Neural cell (in vitro differentiated cells): ENCODE data around the gene OBSL1. TPM values are rescaled to one million over a fixed set of nuclear protein-coding genes. Genes with fewer than 3 reads are reported as not detected.

Experiments used
- H2AFZ ChIP-seq: fragments of 200-600, 300-800 bp; sonication (generic), shearing (Covaris generic); 2 replicates; pipeline ENCODE4 v1.6.0; 2014; ENCODE audit warnings: low read depth, mild to moderate bottlenecking, antibody characterized with exemption, low read length, moderate library complexity
- H3F3A ChIP-seq: fragments of 200-600 bp; shearing (Covaris generic); 2 replicates; pipeline ENCODE4 v1.6.1; 2016; ENCODE audit warnings: mild to moderate bottlenecking, moderate library complexity, mixed read lengths, antibody characterized with exemption, low read length; ENCODE audit not compliant: insufficient read depth, poor library complexity, severe bottlenecking
- H3K27ac ChIP-seq: fragments of 200-600, 300-800 bp; sonication (generic), shearing (Covaris generic); 2 replicates; pipeline ENCODE4 v1.5.1; 2014; ENCODE audit warnings: mild to moderate bottlenecking, low read length, moderate library complexity
- H3K27me3 ChIP-seq: fragments of 300-800, 200-600 bp; sonication (generic), shearing (Covaris generic); 2 replicates; pipeline ENCODE4 v1.6.0; 2014; ENCODE audit warnings: mild to moderate bottlenecking, low read depth, low read length, moderate library complexity; ENCODE audit not compliant: insufficient read depth
- H3K36me3 ChIP-seq: fragments of 300-800, 200-600 bp; sonication (generic), shearing (Covaris generic); 2 replicates; pipeline ENCODE4 v1.5.1; 2014; ENCODE audit warnings: mild to moderate bottlenecking, antibody characterized with exemption, low read length, moderate library complexity; ENCODE audit not compliant: insufficient read depth
- H3K4me2 ChIP-seq: fragments of 300-800, 200-600 bp; sonication (generic), shearing (Covaris generic); 2 replicates; pipeline ENCODE4 v1.6.0; 2014; ENCODE audit warnings: mild to moderate bottlenecking, low read length
- H3K4me3 ChIP-seq: fragments of 300-800, 200-600 bp; sonication (generic), shearing (Covaris generic); 2 replicates; pipeline ENCODE4 v1.5.1; 2014; ENCODE audit warnings: mild to moderate bottlenecking, low read length, moderate library complexity
- H3K79me2 ChIP-seq: fragments of 200-600 bp; shearing (Covaris generic); replicated peaks from 2 replicates; pipeline ENCODE4 v1.6.0; 2014; ENCODE audit warnings: mild to moderate bottlenecking, low read length, moderate library complexity; ENCODE audit not compliant: insufficient read depth
- H3K9ac ChIP-seq: fragments of 300-800, 200-600 bp; sonication (generic), shearing (Covaris generic); 2 replicates; pipeline ENCODE4 v1.6.1; 2016; ENCODE audit warnings: mild to moderate bottlenecking, low read length, mixed read lengths
- H3K9me2 ChIP-seq: fragments of 200-600 bp; shearing (Covaris generic); 2 replicates; pipeline ENCODE4 v1.6.1; 2016; ENCODE audit warnings: mild to moderate bottlenecking, low read length, mixed read lengths; ENCODE audit not compliant: insufficient read depth
- H3K9me3 ChIP-seq: fragments of 200-600, 300-800 bp; sonication (generic), shearing (Covaris generic); 2 replicates; pipeline ENCODE4 v1.6.1; 2016; ENCODE audit warnings: mild to moderate bottlenecking, mixed run types, low read length, moderate library complexity, mixed read lengths
- H4K20me1 ChIP-seq: fragments of 200-600 bp; shearing (Covaris generic); 2 replicates; pipeline ENCODE4 v1.6.1; 2016; ENCODE audit warnings: mild to moderate bottlenecking, mixed run types; ENCODE audit not compliant: insufficient read depth
- CTCF ChIP-seq: fragments of 450-650 bp; IDR thresholded peaks from 2 replicates; pipeline ENCODE4 v1.5.1; 2014; ENCODE audit warnings: antibody characterized with exemption, mild to moderate bottlenecking, moderate library complexity; ENCODE audit not compliant: poor library complexity, severe bottlenecking
- MXI1 ChIP-seq: fragments of 450-650 bp; conservative IDR thresholded peaks from 2 replicates; pipeline ENCODE4 v1.6.1; 2014; ENCODE audit warnings: antibody characterized with exemption, mild to moderate bottlenecking; ENCODE audit not compliant: poor library complexity, severe bottlenecking
- POLR2AphosphoS5 ChIP-seq: IDR thresholded peaks from 2 replicates; pipeline ENCODE4 v1.6.1; 2012
- RAD21 ChIP-seq: fragments of 450-650 bp; conservative IDR thresholded peaks from 2 replicates; pipeline ENCODE4 v1.6.1; 2014; ENCODE audit warnings: antibody characterized with exemption, mild to moderate bottlenecking, moderate library complexity
- REST ChIP-seq: IDR thresholded peaks from 2 replicates; pipeline ENCODE4 v1.6.1; 2012; ENCODE audit warnings: borderline replicate concordance
- SMC3 ChIP-seq: fragments of 450-650 bp; conservative IDR thresholded peaks from 2 replicates; pipeline ENCODE4 v1.6.1; 2014; ENCODE audit warnings: antibody characterized with exemption, mild to moderate bottlenecking, moderate library complexity; ENCODE audit not compliant: poor library complexity
- polyA plus RNA-seq: library from polyadenylated mRNA; depleted of rRNA; stranded (reverse); fragments of >200 nt; gene quantifications from 2 replicates; pipeline ENCODE4 v1.2.3, GENCODE V29; 2014

OBSL1 gene
- polyA plus RNA-seq, 1 donor from 2014 or later = 59.7 TPM

DNA sequence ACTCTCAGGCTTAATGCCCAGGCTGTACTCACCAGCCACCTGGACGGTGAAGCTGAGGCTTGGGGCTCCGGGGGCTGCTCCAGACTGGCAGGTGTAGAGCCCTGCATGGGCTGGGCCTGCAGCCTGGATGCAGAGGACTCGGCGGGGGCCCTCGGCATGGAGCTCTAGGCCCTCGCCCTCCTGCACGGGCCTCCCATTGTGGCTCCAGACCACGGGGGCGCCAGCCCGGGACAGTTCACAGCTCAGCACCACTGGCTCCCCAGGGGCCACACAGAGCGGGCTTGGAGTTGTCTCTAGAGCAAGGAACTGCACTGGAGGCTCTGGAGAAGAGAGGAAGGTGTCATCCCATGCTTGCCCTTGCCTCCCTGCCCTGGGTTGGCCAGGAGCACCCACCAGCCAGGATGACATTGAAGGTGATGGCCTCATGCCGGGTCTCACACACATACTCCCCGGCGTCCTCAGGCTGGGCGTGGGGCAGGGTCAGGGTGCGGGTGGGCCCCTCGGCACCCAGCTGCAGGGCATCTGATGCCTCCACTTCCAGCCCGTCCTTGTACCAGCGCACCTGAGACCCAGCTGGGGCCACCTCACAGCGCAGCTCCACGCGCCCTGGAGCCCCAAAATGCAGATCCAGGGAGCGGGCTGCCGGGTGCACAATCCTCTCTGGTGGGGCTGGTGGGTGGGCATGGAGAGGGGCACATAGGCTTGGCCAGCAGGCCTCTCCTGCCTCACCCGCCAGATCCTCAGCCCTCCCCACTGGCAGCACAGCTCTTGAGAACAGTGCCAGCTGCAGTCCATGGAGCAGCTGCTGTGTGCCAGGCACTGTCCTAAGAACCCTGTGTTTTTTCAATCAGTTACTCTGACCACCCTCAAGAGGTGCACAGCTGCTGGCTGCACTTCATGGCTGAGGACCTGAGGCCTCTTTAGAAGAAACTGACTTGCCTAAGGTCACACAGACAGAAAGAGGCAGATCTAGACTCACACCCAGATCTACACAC lies 13.3 kb downstream of the OBSL1 start:
- Histone ChIP-seq H3K9me3 (no peaks in the 10 kb centered on the region), H3K79me2 (no peaks in the 10 kb centered on the region), H4K20me1 (no peaks in the 10 kb centered on the region), H3K36me3 (no peaks in the 10 kb centered on the region), H3K4me3 (no peak overlapping the region), H3K9ac (no peak overlapping the region), H3K4me2 (no peak overlapping the region), H3F3A (no peaks in the 10 kb centered on the region), H3K27me3 (peaks cover 1% of the 10 kb centered on the region), H3K9me2 (no peaks in the 10 kb centered on the region), H2AFZ (no peak overlapping the region), H3K27ac (no peak overlapping the region)
- TF ChIP-seq REST (no peak), CTCF (no peak), SMC3 (no peak), MXI1 (no peak)

DNA sequence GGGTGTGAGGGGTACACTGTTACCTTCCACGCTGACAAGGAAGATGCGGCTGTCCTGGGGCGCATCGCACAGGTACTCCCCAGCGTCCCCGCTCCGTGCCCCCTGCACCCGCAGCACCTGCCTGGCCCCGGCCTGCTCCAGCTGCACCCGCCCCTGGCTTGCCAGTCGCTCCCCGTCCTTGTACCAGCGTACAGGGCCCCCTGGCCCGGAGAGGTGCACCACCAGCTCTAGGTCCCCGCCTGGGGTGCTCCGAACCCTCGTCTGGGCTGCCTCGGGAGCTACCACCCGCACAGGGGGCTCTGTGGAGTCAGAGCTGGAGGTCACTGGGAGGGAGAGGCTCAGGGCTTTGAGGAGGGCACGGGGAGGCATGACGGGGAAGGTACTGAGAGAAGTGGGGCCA lies 14.0 kb downstream of the OBSL1 start:
- no peaks in the 10 kb centered on the region for H3K9me2 ChIP-seq
- H3K9ac ChIP-seq = no peak overlapping the region
- H2AFZ ChIP-seq = no peak overlapping the region
- no peaks in the 10 kb centered on the region for H4K20me1 ChIP-seq
- no peaks in the 10 kb centered on the region for H3F3A ChIP-seq
- TF ChIP-seq POLR2AphosphoS5 (no peak), MXI1 (no peak)
- H3K27me3 ChIP-seq = peaks cover 3% of the 10 kb centered on the region
- H3K36me3 ChIP-seq = no peaks in the 10 kb centered on the region
- no peak overlapping the region for H3K4me3 ChIP-seq
- H3K79me2 ChIP-seq = no peaks in the 10 kb centered on the region
- H3K4me2 ChIP-seq = no peak overlapping the region
- no peak overlapping the region for H3K27ac ChIP-seq
- no peaks in the 10 kb centered on the region for H3K9me3 ChIP-seq

DNA sequence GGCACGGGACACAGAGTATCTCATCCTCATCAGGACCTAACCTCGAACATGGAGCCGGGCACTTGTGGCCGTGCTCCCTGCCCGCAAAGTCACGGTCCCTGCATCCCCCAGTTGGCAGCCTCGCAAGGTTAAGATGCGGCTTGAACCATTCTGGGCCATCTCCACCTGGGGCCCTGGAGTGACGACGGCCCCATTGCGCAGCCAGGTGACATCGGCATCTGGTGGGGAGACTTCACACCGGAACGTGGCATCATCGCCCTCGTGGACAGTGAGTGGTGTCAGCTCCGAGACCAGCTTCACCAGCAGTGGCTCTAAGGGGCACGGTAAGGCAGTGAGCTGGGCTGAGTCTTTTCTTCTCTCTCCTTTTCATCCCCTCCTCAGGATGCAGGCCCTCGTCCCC lies 14.9 kb downstream of the OBSL1 start:
- H3K27me3 ChIP-seq = peaks cover 3% of the 10 kb centered on the region
- no peaks in the 10 kb centered on the region for H3K36me3 ChIP-seq
- no peak overlapping the region for H3K4me3 ChIP-seq
- no peaks in the 10 kb centered on the region for H3K9me3 ChIP-seq
- H3F3A ChIP-seq = no peaks in the 10 kb centered on the region
- no peak overlapping the region for H2AFZ ChIP-seq
- H4K20me1 ChIP-seq = no peaks in the 10 kb centered on the region
- H3K9me2 ChIP-seq = no peaks in the 10 kb centered on the region
- TF ChIP-seq RAD21 (no peak), CTCF (no peak), POLR2AphosphoS5 (no peak)
- H3K79me2 ChIP-seq = no peaks in the 10 kb centered on the region
- no peak overlapping the region for H3K4me2 ChIP-seq
- no peak overlapping the region for H3K27ac ChIP-seq
- H3K9ac ChIP-seq = no peak overlapping the region
